Raji (cell line): ENCODE measurements around the gene SOS1.

Experiments
- POLR2A ChIP-seq: IDR thresholded peaks from 2 replicates; pipeline ENCODE4 v1.6.1; 2011; ENCODE audit warnings: low read depth, low read length, control low read depth; ENCODE audit not compliant: insufficient read depth

The SOS1 gene

GRCh38 chr2:39091063-39091462 lies 29.8 kb downstream of the SOS1 start:
- no peak for TF ChIP-seq POLR2A

DNA sequence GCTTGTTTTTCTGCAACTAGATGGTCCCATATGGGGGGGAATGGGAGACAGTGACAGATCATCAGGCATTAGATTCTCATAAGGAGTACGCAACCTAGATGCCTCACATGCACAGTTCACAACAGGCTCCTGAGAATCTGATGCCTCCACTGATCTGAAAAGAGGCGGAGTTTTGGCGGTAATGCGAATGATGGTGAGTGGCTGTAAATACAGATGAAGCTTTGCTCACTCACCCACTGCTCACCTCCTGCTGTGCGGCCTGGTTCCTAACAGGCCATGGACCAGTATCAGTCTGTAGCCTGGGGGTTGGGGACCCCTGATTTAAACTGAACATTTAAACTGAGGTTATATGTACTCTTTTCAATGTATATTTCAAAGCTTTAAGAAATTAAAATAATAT lies 40.7 kb downstream of the SOS1 start:
- TF ChIP-seq POLR2A = no peak

GRCh38 chr2:39069890-39070465 lies 50.9 kb downstream of the SOS1 start:
- no peak for TF ChIP-seq POLR2A

DNA sequence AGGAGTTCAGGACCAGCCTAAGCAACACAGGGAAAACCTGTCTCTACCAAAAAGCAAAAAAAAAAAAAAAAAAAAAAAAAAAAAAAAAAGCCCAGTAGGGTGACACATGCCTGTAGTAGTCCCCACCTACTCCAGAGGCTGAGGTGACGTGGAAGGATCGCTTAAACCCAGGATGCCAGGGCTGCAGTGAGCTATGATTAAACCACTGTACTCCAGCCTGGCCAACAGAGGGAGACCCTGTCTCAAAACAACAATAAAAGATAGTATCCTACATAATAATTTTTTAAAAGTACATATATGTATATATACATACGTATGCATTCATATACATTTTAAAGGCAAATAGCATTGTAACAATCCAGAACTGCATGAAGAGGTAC lies 51.7 kb downstream of the SOS1 start:
- no peak for TF ChIP-seq POLR2A

GRCh38 chr2:39068299-39069135 lies 52.3 kb downstream of the SOS1 start:
- no peak for TF ChIP-seq POLR2A

- no peak for TF ChIP-seq POLR2A
Measured at GRCh38 chr2:39065616-39066015, 55.2 kb downstream of the SOS1 start.

DNA sequence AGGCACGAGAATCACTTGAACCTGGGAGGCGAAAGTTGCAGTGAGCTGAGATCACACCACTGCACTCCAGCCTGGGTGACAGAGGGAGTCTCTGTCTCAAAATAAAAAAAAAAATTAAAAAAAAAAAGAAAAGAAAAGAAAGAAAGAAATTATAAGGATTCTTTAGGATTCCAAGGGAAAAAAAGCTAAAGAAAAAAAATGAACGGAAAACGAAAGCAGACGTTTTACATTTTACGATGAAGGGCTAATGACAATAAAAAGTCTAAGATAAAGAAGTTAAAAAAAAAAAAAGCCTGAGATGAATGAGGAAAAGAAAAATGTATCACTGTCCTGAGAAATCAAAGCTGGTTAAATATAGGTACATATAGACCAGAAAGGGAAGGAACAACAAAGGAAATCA lies 58.5 kb downstream of the SOS1 start:
- no peak for TF ChIP-seq POLR2A

- no peak for TF ChIP-seq POLR2A
Measured at GRCh38 chr2:39061280-39061679, 59.6 kb downstream of the SOS1 start.

- TF ChIP-seq POLR2A = no peak
Measured at GRCh38 chr2:39059366-39059952, 61.4 kb downstream of the SOS1 start.

DNA sequence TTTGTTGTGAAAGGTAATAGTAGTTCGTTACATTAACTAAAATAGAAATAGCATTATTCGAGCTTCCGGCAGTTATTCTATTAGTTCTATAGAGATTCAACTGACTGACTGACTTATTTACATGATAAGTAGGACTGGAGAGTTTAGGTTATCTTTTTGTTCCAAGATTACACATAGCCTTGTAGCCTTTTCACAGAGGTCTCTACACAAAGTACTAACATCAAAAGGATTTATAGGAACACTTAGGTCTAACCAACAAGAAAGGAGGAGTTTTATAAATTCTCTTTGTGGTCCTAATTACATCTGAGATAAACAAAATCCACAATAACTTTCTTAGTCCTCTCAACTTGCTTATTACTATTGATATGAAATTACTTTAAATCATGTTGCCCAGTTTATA lies 62.8 kb downstream of the SOS1 start:
- TF ChIP-seq POLR2A = no peak

DNA sequence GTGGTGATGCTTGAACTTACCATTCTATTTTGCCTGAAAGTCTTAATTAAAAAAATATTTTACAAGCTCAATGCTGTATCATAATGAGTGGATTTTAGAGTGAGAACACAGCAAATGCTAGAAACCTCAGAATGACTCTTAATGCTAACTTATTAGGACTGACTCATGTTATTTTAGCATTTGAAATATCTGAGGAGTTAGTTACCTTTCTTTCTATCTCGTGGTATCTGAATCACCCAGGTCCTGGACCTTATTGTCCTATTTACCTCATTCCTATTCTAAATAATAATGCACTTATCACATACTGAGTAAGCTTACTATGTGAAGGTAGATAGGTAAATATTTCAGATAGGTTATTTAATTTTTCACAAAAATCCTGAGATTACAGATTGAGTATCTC lies 70.7 kb downstream of the SOS1 start:
- no peak for TF ChIP-seq POLR2A

DNA sequence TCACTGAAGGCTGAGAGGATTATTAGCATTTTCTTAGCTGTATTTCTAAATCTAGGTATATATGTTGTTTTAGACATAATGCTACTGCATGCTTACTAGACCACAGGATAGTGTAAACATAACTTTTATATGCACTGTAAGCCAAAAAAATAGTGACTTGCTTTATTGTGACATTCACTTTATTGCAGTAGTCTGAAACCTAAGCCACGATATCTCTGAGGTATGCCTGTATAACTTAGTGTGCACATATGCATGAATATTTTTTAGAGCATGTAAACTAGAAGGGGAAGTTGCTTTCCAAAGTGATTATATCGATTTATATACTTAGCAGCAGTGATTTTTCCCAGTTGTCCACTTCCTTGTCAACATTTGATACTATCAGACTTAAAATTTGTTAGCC lies 81.8 kb downstream of the SOS1 start:
- TF ChIP-seq POLR2A = no peak

GRCh38 chr2:39033980-39034379 lies 86.9 kb downstream of the SOS1 start:
- TF ChIP-seq POLR2A = no peak

GRCh38 chr2:39027421-39027820 lies 93.4 kb downstream of the SOS1 start:
- TF ChIP-seq POLR2A = no peak

DNA sequence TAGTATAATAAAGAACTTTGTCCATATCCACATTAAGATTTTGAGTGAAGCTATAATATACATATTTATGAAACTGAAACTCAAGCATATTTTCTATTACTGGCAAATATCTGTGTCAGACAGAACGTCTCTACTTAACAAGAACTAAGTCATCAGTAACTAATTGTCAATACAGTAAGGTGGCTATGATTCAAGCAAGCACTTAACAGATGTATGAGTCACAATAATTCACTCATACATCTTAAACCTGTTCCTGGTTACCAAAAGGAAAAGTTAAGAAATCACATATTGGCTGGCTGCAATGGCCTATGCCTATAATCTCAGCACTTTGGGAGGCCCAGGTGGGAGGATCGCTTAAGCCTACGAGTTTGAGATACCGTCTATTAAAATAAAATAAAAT lies 96.0 kb downstream of the SOS1 start:
- no peak for TF ChIP-seq POLR2A

GRCh38 chr2:39023649-39024048 lies 97.2 kb downstream of the SOS1 start:
- TF ChIP-seq POLR2A = no peak
